ENCODE measurements around the gene ARL16.

The ARL16 gene

DNA sequence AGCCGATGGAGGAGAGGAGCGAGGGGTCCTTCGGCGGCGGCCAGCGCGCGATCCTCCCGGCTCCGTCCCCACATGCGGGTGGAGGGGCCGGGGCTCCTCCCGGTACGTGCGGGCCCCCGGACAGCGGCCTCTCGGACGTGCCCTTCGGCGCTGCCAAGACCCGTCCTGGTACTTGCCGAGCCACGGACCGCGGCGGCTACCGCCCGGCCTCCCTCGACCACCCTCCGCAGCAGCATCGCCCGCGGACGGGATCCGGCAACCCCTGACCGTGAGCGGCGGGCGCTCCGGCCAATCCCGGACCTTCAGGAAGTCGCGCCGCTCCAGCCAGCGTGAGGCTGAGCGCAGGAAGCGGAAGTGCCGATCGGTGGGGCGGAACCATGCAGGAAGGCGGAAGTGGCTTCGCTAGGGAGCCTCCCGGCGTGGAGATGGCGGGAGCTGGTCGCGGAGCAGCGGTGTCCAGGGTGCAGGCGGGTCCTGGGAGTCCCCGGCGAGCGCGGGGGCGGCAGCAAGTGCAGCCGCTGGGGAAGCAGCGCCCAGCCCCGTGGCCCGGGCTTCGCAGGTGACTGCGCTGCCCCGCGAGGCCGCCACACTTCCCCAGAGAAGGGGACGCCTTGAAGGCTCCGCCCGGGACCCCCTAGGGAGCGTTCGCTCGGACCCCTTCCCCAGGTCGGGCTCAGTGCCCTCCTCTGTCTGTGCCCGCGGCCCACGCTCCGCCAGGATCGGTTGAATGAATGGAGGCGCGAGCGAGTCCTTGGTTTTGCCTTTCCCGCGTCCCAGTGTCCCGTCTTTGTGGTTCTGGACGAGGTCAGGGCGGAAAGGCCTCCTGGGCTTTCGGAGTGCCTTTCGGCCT, 17.0 kb downstream of the ARL16 start, which contains the start of the genes CCDC137 and OXLD1:
CCDC137 (plus strand) TSS at position 396 of the 850 bp plus-strand sequence; CDS start at position 426, 30 bp downstream.
OXLD1 (minus strand) TSS at position 264 of the 850 bp plus-strand sequence; CDS start at position 236, 28 bp downstream.
- DNase-seq = peak; percentile 80 to 92 (median 84)

DNA sequence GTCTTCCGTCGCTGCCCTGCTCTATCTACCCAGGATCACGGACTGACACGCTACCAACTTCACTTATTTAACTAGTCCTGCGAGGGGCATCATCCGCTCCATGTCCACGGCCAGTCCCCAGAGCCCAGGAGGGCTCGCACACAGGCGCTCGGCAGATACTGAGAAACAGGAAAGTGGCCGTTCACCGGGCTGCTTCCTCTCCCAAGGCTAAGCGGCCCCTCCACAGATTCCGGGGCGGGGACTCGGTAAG, 17.6 kb downstream of the ARL16 start:
- DNase-seq = peak in 1 of 4 experiments; percentile 29

DNA sequence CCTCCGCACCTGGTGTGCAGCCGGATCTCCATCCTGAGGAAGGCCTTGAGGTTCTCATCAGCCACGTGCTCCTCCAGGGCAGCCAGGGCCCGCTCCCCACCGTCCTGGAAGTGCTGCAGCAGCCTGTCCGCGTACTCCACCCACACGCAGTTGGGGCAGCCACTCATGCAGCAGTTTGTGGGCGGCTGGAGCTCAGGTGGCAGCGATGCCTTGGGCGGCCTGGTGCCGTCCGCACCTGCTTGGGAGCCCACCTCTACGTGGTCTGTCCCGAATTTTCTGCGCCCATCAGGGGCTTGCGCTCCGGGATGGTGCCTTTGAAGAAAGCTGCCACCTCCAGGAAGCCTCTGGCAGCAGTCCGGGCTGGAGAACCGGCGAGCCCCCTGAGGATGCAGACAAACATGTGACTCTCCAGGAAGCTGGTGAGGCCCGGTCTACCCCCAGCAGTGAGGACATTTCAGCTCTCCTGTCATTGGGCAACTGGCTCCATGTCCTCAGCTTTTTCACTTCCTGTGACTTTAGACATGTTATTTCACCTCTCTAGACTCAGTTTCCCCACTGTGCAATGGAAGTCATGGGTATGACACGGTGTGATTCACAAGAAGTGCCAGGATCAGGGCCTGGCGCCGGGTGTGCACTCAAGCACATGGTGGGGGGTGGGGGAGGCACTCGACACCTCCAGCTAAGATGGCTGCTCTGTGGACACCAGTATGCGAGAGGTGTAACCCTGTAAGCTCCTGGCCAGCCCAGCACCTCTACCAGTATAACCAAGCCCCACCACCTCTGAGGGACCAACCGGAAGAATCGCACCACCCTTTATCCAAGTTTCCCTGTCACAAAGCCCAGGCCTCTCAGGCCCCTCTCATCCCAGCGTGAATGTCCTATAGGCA, 18.1 kb downstream of the ARL16 start:
- peak in 3 of 4 experiments; percentile 17 to 30 (median 25) for DNase-seq

DNA sequence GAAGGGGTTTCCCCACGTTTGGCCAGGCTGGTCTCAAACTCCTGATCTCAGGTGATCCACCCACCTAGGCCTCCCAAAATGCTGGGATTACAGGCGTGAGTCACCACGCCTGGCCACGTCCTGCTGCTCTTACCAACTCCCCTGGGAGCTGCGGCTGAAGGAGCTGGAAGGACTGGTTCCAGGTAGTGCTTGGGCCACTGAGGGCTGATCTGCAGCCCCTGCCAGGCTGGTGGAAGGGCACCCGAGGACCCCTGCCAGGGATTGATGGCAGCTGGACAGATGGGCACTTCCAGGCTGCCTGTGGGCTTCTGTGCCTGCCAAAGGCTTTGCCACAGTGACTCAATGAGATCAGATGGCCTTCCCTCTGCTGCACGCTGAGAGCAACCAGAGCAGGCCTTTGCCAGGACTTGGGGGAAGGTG, 19.5 kb downstream of the ARL16 start:
- no peak for DNase-seq

DNA sequence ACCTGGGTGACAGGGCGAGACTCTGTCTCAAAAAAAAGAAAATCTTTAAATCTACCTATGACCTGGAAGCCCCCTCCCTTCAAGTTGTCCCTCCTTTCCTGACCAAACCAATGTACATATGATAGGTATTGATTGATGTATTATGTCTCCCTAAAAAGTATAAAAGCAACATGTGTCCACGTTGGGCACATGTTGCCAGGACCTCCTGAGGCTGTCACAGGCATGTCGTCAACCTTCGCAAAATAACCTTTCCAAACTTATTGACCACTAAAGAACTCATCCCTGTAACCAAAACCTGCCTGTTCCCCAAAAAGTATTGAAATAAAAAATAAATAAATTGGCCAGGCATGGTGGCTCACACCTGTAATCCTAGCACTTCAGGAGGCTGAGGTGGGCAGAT, 21.6 kb downstream of the ARL16 start:
- DNase-seq = no peak

DNA sequence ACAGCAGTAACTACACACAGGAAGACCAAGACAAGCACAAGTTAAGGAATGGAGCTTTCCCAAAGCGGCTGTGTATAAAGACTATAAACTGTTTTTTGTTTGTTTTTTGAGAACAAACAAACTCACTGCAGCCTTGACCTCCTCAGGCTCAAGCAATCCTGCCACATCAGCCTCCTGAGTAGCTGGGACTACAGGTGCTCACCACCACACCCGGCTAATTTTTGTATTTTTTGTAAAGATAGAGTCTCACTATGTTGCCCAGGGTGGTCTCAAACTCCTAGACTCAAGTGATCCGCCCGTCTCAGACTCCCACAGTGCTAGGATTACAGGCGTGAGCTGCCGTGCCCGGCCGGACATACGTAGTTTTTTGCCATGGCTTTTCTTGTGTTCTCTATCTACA, 23.2 kb downstream of the ARL16 start:
- no peak for DNase-seq

DNA sequence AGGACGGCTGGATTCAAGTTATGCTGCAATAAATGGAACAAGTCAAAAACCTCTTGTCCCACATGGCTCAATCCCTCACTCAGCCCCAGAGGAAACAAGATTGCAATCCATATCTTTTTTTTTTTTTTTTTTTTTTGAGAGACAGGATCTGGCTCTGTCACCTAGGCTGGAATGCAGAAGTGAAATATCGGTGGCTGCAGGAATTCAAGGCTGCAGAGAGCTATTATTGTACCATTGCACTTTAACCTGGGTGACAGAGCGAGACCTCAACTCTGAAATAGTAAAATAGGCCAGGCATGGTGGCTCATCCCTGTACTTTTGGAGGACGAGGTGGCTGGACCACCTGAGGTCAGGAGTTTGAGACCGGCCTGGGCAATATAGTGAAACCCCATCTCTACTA, 24.6 kb downstream of the ARL16 start:
- DNase-seq = no peak

DNA sequence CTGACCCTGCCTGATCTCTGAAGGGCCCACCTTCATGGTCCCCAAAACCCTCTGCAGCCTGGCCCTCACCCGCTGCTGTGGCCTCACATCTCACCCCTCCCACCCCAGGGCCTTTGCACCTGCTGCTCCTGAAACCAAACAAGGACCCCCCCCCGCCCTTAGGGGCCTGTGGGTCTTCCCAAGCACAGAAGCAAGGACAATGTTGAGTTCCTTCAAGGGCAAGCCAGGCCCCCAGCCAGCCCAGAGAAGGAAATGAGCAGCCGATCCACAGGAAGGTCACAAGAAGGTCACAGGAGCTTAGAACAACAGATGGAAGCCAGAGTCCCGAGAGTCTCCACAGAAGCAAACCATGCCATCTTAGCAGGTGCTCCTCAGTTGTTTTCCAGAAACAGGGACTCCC, 26.8 kb downstream of the ARL16 start:
- no peak for DNase-seq

DNA sequence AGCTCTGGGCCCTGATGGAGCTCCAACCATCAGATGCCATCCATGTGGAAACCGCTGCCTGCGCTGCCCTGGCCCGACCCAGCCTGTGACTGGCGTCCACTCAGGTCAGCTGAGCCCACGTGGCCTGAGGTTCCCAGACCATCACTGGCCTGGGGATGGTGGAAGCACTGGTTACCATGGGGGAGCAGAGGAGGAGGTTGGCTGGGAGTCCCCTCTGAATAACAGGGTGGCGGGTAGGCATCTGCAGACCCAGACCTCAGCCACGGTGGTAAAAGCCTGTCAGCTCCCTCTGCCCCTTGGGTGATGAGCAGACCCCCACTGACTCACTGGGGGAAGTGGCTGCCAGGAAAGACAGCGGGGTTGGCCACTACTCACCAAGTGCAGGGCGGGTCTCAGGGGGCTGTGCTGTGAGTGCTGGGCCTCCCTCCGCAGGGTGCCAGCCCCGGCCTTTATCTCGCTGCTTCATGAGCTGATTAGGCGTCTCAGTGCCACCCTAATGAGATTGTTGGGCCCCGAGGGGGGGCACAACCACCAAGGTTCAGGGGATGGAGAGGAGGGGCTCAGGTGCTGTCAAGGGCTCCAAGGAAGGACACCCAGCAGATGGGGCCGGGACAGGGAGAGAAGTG, 27.4 kb downstream of the ARL16 start, which contains the start of gene PDE6G:
PDE6G (minus strand) TSS at position 425 of the 626 bp plus-strand sequence. CDS start 3,237 bp downstream, outside the sequence.
- DNase-seq = no peak

DNA sequence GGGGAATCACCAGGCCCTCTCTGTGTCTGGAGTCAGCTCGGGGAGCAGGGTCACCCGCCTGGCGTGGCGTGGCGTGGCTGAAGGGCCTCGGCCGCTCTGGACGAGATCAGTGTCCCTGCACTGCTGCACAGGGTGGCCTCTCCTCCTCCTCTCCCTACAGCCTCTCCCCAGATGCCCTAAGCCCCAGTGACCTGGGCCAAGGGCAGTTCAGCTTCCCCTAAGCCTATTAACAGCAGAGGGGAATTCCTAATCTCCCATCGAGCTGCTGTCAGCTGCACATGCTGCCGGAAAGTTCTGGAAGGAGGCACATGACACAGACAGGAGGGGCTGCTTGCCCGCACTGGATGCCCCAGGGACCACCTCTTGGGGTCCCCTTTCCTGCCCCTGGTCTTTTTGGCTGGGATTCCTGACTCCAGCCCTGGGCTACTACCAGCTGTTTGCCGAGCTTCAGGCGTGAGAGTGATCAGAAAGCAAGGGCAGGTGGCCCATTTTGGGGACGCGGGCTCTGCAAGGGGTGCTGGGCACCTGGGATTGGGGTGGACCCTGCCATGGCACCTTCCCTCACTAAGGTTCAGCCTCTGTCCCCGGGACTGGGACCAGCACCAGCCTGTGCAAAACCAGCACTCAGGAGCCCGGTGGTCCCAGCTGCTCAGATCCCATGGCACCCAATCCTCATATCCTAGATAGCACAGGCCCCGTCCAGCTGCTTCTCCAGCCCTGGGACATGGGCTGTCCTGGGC, 28.0 kb downstream of the ARL16 start:
- no peak for DNase-seq

DNA sequence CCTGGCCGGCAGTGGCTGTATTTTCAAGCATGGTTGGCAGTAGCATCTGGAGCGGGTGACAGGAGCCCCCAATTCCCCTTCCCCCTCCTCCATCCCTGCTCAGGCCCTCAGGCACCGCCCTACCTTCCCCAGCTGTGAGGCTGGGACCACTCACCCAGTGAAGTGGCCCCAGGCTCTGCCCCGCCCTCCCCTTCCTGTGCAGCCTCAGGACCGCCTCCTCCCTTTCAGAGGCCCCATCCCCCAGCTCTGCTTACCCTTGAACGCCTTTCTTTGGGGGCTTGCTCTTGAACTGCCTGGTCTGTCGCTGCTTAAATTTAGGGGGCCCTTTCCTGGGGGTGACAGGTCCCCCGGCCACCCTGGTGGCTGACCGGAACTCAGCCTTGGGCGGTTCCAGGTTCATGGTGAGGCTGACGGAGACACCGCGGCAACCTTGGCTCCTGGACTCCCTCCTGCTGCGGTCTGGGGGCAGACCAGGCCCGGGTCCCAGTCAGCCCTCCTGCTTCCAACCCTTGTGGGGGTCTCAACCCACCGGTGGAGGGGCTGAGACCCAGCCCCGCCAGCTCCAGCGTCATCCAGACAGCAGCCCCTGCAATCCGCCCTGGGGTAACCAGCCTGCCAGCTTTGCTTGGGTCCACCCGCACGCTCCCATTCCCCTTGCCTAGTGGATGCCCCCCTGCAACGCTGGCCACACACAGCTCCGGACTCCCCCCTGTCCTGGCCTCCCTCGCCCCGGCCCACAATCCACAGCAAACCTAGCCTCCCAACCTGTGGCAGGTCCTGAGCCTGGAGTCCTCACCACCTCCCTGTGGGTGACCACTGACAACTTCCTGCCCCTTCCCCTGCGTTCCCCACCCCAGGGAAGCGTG, 30.5 kb downstream of the ARL16 start:
- no peak for DNase-seq

DNA sequence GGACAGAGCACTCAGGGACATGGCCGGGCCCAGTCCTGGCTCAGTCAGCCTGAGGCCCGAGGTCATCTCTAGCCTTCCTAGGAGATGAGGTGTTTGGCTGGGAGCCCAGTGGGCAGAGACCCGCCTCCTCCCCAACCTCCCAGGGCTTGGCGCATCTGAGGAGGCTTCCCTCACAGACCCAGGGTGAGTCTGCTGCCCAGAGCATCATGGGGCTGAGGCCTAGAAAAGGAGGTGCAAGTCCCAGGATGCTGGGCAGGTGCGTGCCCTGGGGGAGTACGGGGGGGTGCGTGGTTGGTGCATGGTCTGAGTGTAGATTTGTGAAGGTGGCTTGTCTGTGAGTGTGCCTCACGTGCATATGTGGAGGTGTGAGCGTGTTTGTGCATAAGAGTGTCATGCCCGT, 31.9 kb downstream of the ARL16 start:
- DNase-seq = no peak

DNA sequence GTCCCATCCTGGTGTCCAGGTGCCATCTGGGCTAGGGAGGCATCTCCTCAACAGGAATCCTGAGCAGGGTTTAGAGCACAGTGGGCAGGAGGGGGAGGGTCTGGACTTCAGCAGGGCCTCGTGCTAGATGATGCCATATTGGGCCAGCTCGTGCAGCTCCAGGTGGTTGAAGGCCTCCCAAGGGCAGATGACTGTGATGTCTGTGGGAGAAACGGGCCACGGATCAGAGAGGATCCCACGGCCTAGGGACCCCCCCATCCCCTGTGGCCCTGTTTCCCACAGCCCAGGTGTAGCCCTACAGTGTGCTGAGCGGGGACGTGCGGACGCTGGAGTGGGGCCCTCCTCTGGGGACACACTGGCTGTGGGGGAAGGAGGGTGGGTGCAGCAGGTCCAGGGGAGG, 32.6 kb downstream of the ARL16 start:
- DNase-seq = no peak

DNA sequence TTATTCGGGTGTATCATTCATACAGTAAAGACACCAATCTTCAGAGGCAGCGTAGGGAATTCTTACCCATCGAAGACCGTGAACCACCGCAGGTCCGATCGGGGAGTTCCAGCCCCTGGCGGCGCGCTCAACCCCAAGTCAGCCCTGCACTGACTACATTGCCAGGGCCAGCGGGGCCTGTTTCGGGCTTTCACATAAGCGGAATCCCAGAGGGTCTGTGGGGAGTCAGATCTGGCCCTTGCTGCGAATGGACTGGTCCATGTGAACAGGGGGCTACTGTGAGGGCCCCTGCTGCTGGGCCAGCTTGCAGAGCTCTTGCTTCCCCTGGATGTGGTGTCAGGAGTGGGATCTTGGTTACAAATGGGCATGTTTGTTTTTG, 34.9 kb downstream of the ARL16 start:
- DNase-seq = no peak

DNA sequence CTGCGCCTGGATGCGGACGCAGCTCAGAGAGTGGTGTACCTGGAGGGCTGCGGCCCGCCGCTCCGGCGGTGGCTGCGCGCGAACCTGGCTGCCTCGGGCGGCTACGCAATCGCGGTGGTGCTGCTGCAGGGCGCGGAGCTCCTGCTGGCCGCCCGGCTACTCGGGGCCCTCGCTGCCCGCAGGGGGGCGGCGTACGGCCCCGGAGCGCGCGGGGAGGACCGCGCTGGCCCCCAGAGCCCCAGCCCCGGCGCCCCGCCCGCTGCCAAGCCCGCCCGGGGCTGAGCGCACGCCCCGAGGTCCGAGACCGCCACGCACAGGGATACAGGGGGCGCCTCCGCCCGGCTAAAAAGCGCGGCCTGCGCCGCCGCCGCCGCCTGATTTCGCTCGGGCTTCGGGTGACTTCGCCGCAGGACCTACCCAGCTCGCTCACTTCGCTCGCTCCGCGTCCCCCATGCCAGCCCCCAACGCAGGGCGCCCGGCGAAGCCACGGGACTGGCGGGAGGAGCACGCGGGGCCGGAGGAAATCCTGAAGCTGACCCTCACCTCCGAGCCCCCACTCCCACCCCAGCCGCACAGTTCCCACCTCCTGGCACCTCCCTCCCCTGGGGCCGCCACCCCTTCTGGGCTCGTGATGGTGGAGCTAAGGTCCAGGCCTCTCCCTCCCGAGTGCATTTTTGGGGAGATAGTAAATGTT, 35.4 kb downstream of the ARL16 start:
- DNase-seq = no peak

DNA sequence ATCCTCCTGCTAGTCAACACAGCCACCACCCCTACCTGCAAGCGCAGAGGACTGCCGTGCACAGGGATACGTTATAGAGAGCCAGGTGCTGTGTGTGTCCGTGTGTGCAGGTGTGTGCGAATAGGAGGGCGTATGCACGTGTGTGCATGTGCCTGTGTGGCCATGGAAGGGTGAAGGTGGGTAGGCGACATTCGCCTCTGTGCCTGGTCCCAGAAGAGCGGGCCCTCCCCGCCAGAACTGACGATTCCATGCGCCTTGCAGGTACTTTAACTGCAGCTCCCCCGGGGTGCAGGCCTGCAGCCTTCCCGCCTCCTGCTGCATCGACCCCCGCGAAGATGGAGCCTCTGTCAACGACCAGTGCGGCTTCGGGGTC, 36.0 kb downstream of the ARL16 start:
- DNase-seq = no peak

DNA sequence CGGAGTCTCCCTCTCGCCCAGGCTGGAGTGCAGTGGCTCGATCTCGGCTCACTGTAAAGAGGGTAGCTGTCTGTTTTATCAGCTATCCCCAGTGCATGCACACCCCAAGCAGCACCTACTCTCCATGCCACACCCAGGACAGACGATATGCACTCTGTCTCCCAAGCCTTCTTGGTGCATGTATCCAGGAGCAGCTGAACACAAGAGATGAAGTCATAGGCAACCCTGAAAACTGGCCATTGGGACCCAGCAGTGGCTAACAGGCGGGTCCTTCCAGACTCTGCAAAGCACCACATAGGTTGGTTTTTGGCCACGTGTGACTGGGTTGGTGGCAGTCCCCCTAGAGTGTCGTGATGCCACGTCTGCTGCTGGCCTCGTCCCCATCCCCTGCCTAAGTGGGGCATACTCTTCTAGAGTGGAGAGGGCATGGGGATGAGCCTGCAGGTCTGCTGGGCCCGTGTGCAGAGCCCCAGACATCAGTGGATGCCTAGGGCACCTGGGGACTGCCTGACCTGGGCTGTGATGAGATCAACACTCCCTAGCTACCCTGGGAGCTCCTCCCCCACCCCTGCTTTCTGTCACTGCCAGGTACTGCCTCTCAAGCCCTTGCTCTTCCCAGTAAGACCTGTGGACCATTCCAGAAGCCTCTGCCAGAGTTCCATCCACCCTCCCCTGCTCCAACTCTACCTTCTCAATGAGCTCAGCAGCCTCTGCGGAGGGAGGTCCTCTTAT, 36.6 kb downstream of the ARL16 start:
- no peak for DNase-seq

DNA sequence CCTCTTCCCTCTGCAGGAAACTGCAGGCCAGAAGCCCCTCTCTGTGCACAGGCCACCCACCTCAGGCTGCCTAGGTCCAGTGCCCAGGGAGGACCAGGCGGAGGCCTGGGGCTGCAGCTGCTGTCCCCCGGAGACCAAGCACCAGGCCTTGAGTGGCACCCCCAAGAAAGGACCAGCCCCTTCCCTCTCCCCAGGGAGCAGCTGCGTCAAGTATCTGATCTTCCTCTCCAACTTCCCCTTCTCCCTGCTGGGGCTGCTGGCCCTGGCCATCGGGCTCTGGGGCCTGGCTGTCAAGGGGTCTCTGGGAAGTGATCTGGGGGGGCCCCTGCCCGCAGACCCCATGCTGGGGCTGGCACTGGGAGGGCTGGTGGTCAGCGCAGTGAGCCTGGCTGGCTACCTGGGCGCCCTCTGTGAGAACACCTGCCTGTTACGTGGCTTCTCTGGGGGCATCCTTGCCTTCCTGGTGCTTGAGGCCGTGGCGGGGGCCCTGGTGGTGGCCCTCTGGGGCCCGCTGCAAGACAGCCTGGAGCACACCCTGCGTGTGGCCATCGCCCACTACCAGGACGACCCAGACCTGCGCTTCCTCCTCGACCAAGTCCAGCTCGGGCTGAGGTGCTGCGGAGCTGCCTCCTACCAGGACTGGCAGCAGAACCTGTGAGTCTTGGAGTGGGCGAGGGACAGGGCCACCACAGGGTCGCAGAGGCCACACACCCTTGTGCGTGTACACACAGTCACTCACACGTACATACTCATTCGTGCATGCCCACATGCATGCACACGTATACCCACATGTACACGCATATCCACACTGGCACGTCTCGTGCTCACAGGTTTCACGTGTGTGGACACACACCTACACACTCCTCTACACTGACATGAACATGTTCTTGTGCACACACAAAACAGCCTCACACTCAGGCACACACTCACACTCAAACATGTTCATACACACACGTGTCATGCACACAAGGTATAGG, 38.3 kb downstream of the ARL16 start:
- DNase-seq = no peak

DNA sequence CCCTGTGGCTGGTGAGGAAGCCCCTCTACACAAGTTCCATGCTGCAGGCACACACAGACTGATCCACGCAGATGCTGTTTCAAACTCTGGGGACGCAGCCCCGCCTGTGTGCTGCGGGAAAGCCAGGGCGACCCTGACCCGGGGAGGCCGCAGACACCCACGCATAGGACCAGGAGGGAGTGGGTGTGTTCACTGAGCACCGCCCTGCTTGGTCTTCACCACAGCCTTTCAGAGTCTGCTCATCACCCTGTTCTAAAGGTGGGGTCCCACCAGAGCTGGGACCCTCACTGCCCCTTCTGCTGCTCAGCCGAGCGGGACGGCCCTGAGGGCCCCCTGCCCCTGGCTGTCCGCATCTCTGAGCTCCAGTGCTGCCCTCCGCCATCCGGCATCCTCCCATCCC, 39.1 kb downstream of the ARL16 start:
- no peak for DNase-seq

Measured in activated CD4-positive, CD25-positive, alpha-beta regulatory T cell (primary cell).